Activated naive CD8-positive, alpha-beta T cell treated with anti-CD3 and anti-CD28 coated beads, Interleukin-2, amount 50 U/mL, for 24 hours (primary cell): ENCODE measurements around the gene CABLES2.

Source experiments
- ATAC-seq: fragments of 150-1000 bp; cut with Tn5 transposase; one replicate; pipeline ENCODE4 v1.10.0; 2021
- DNase-seq: peaks from one replicate; pipeline ENCODE4 v3.0.0; 2021
- H3K27ac Mint-ChIP-seq: one replicate; pipeline ENCODE4 v1.8.0; 2021; ENCODE audit warnings: mild to moderate bottlenecking, mixed read lengths
- H3K27me3 Mint-ChIP-seq: one replicate; pipeline ENCODE4 v1.8.0; 2021; ENCODE audit warnings: mixed read lengths
- H3K36me3 Mint-ChIP-seq: one replicate; pipeline ENCODE4 v1.8.0; 2021; ENCODE audit warnings: low read depth, mixed read lengths
- H3K4me1 Mint-ChIP-seq: one replicate; pipeline ENCODE4 v1.8.0; 2021; ENCODE audit warnings: mixed read lengths
- H3K4me3 Mint-ChIP-seq: one replicate; pipeline ENCODE4 v1.8.0; 2021; ENCODE audit warnings: mild to moderate bottlenecking, moderate library complexity, mixed read lengths
- H3K9me3 Mint-ChIP-seq: one replicate; pipeline ENCODE4 v1.8.0; 2021; ENCODE audit warnings: mixed read lengths

CABLES2 gene

DNA sequence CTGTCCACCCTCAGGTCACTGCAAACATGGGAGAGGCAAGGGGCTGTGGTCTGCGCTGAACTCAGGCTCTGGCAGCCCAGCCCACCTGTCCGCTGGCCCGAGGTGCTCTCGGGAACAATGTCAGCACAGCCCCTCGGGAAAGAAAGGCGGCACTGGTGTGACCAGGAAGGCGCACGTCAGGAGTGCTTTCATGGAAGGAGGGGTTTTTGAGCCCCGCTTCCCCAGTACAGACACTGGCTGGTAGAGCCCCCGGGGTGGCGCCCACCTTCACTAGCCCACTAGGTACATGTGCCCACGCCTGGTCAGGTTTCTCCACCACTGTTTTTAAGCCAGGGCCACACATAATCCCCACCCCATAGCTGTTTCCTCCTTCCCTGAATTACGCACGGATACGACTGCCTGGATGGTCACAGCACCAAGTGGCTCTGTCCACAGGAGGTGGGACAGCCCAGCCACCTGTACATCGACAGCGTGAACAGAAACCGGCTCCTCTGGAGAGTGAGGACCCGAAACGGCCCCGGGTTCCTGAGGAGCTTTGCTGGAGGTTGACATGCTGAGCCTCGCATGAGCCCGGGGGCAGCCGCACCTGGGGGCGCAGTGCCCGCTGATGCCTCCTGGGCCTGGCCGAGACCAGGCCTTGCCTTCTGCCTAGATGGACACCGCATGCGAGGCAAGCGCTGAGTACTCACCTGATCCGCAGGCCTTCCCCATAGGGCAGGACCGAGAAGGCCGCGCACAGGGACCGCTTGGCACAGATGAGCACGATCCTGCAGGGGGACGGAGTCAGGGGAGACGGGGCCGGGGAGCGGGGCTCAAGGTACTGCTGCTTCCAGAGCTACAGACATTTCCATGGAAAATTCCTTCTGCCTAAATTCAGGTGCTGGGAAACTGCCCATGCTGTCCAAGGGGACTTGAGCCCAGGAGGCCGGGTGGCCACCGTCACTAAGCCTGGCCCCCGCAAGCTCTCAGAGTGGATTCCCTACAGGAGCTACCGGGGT is 12.5 kb downstream of the CABLES2 start:
- ATAC-seq (no peak), DNase-seq (no peak)
- Mint-ChIP-seq H3K9me3 (no peaks in the 10 kb centered on the region), H3K27me3 (no peaks in the 10 kb centered on the region), H3K36me3 (peaks cover 11% of the 10 kb centered on the region), H3K27ac (no peak overlapping the region), H3K4me3 (no peak overlapping the region), H3K4me1 (peaks cover 3% of the 10 kb centered on the region)

DNA sequence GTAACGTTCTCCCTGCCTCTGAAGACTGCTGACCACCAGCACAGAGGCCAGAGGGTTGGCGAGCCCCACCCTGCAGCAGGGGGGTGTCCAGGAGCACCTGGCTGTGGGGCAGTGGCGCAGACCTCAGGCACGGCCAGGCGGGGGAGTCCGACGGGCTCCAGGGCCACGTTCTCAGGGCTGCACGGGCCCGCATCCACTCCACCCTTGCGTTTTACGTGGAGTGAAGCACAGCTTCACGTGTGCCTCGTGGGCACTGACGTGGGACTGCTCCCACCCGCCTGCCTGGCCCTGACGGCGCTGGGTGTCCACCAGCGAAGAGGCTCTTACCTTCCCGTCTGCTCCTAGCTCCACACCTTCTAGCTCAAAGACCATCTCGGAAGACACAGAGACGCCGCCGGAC is 13.3 kb downstream of the CABLES2 start:
- Mint-ChIP-seq H3K4me3 (no peak overlapping the region), H3K4me1 (peaks cover 6% of the 10 kb centered on the region), H3K27me3 (no peaks in the 10 kb centered on the region), H3K9me3 (no peaks in the 10 kb centered on the region), H3K36me3 (peaks cover 19% of the 10 kb centered on the region), H3K27ac (no peak overlapping the region)
- DNase-seq (no peak), ATAC-seq (no peak)

DNA sequence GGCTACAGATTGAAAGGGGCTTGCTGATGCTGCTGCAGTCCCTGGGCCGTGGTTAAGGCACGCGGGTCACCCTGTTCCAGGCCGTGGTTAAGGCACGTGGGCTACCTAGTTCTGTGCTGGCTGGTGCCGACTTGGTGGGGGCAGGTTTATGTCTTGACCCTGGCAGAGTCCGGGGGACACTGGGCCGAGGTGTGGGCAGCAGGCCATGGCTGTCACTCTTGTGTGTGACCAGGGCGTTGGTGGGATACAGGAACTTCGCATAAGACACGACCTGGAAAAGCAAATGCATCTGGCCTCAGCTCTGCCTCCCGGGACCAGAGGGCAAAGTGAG is 13.8 kb downstream of the CABLES2 start:
- peaks cover 12% of the 10 kb centered on the region for H3K4me1 Mint-ChIP-seq
- no peaks in the 10 kb centered on the region for H3K27me3 Mint-ChIP-seq
- no peak overlapping the region for H3K4me3 Mint-ChIP-seq
- H3K9me3 Mint-ChIP-seq = no peaks in the 10 kb centered on the region
- H3K27ac Mint-ChIP-seq = no peak overlapping the region
- H3K36me3 Mint-ChIP-seq = peaks cover 24% of the 10 kb centered on the region
- ATAC-seq (no peak), DNase-seq (no peak)

DNA sequence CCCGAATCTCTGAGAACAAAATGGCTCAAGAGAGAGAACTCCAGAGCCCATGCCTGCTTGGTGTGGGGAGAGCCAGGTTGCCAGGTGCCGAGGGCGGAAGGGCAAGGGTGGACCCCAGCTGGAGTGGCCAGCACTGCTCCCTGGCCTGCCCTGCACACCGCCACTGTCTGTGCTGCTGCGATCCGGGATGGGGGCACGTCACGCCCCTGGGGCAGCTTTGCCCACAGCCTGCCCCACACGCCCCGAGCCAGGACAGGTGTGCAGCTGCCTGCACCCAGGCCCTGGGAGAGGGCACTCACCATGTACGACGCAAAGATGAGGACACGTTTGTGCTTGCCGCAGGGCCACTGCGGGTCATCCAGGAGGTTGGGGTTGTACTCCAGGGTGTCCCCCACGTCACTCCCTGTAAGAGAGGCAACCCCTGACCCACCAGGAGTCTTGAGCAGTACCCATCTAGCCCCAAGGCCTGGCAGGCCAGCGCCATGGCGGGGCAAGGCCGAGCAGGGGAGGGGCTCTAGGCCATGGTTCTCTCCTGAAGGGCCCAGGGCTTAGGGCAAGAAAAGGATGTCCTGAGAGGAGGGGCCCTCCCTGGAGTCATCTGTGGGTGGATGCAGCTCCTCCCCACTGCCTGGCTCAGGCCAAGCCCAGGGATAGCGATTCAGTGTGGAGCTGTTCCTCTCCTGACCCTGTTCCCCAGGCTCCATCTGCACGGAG is 14.3 kb downstream of the CABLES2 start:
- Mint-ChIP-seq H3K36me3 (peaks cover 29% of the 10 kb centered on the region), H3K9me3 (no peaks in the 10 kb centered on the region), H3K4me3 (no peak overlapping the region), H3K4me1 (peaks cover 17% of the 10 kb centered on the region), H3K27me3 (no peaks in the 10 kb centered on the region), H3K27ac (no peak overlapping the region)
- no peak for ATAC-seq
- no peak for DNase-seq

DNA sequence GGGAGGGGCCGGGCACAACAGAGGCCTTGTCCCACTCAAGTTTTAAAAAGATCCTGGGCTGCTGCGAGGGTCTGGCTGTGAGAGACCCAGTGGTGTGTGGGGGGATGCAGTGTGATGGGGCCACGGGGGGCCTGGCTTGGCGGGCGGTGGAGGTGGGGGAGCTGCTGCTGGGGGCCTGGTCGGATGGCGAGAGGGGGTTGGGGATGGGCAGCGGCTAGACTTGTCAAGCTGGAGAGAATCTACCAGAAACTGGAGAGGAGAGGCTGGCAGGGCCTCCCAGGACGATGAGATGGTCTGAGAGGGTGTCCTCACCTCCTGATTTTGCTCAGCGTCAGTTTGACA is 15.0 kb downstream of the CABLES2 start:
- DNase-seq = no peak
- Mint-ChIP-seq H3K27ac (no peak overlapping the region), H3K27me3 (no peaks in the 10 kb centered on the region), H3K4me1 (peaks cover 20% of the 10 kb centered on the region), H3K36me3 (peaks cover 32% of the 10 kb centered on the region), H3K4me3 (no peak overlapping the region), H3K9me3 (no peaks in the 10 kb centered on the region)
- ATAC-seq = no peak

DNA sequence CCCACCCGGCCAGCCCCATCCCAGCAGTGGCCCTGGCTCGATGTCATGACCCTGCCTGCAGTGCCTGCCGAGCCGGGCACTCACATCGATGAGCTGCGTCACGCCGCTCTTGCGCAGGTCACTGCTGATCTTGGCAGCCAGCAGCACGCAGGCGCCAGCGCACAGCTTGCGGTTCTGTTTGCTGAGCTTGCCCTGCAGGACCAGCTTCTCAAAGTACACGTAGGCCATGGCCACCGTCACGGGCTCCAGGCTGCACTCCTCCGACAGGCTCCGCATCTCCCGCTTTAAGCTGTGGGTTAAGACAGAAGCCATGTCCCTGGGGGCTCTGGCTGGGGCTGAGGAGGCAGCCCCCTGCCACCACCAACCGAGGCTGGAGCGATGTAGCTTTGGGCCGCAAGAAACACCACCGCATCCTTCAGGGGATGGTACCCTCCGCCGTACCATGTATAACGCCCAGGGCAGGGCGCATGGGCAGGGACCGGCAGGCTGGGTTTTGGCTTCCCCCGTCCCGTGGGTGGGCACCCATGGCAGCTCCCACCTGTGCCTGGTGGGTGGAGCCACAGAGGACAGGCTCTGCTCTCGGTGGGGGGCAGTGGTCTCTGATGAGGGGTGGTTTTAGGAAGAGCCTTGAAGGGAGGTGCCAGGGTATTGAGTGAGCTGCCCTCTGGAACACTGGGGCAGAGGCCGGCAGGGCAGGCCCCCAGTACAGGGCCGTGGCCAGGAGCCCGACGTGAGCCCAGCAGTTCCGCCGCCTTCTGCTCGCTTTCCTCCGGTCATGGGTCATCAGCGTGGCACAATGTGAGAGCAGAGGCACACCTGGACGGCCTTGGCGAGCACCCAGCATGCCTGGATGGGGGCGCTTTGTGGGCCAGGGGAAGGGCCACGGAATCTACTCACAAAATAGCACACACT is 15.7 kb downstream of the CABLES2 start:
- peaks cover 20% of the 10 kb centered on the region for H3K4me1 Mint-ChIP-seq
- no peaks in the 10 kb centered on the region for H3K27me3 Mint-ChIP-seq
- peaks cover 34% of the 10 kb centered on the region for H3K36me3 Mint-ChIP-seq
- peak overlapping the region; percentile 14 for H3K27ac Mint-ChIP-seq
- no peak overlapping the region for H3K4me3 Mint-ChIP-seq
- no peaks in the 10 kb centered on the region for H3K9me3 Mint-ChIP-seq
- ATAC-seq (no peak), DNase-seq (no peak)

DNA sequence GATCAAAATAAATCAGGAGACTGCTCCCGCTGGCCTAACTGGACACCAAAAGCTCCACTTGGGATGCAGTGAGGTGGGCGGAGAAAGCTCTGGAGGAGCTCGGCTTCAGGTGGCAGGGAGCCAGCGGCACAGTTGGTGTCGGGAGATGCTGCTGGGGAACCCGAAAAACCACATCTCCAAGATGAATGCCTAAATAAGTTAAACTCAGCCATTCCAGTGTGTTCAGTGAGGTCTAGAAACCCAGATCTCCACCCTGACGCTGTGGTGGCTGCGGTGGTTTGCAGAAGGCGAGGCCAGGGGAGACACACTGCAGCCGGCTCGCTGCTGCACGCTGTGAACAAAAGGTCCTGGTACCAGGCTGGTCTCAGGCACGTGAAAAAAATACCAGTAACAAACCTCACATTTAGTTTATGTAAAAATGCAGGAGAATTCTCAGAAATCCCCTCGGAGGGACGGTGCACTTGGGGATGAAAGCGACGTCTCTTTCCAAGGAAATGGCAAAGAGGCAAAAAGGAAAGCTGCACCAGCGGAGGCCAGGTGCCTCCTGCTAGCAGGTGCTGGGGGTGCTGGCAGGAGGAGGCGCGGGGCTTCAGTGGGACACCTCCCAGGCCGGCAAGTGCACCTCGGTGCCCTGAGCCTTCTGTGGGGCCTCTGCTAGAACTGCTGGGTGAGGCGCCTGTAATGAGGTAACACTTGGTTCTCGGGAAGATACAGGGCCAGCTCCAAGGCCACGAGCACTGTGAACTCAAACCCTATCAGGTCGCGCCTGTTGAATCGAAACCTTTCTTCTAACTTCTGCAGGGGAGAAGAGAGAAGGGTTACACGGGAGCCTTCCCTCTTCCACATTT is 16.5 kb downstream of the CABLES2 start:
- peaks cover 34% of the 10 kb centered on the region for H3K36me3 Mint-ChIP-seq
- peak overlapping the region; percentile 60 for H3K27ac Mint-ChIP-seq
- H3K9me3 Mint-ChIP-seq = no peaks in the 10 kb centered on the region
- ATAC-seq = no peak
- no peak for DNase-seq
- H3K27me3 Mint-ChIP-seq = no peaks in the 10 kb centered on the region
- no peak overlapping the region for H3K4me3 Mint-ChIP-seq
- H3K4me1 Mint-ChIP-seq = peaks cover 24% of the 10 kb centered on the region

DNA sequence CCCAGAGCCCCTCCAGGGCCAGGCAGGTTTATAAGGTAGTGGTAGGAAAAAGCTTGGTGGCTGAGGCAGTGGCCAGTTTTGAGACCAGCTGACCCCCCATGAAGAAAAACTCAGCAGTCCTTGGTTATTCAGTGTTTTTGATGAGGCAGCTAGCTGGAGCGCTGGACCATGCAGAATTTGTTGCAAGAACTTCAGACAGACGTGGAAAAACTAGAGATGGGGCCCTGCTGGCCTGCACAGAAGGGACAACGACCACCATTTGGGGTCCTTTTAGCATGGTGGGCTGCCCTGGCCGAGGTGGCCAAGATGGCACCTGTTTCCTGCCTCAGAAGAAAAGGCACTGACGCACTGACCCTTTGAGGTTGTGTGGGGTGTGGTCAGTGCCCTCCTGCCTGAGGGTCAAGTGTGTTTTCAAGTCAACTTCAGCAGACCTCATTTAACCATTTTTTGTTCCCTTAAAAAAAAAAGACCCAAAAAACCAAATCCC is 17.4 kb downstream of the CABLES2 start:
- no peak for ATAC-seq
- no peaks in the 10 kb centered on the region for H3K27me3 Mint-ChIP-seq
- H3K4me1 Mint-ChIP-seq = peaks cover 31% of the 10 kb centered on the region
- peak overlapping the region; percentile 95 for H3K27ac Mint-ChIP-seq
- peak overlapping the region; percentile 95 for H3K4me3 Mint-ChIP-seq
- peaks cover 41% of the 10 kb centered on the region for H3K36me3 Mint-ChIP-seq
- DNase-seq = no peak
- H3K9me3 Mint-ChIP-seq = no peaks in the 10 kb centered on the region

DNA sequence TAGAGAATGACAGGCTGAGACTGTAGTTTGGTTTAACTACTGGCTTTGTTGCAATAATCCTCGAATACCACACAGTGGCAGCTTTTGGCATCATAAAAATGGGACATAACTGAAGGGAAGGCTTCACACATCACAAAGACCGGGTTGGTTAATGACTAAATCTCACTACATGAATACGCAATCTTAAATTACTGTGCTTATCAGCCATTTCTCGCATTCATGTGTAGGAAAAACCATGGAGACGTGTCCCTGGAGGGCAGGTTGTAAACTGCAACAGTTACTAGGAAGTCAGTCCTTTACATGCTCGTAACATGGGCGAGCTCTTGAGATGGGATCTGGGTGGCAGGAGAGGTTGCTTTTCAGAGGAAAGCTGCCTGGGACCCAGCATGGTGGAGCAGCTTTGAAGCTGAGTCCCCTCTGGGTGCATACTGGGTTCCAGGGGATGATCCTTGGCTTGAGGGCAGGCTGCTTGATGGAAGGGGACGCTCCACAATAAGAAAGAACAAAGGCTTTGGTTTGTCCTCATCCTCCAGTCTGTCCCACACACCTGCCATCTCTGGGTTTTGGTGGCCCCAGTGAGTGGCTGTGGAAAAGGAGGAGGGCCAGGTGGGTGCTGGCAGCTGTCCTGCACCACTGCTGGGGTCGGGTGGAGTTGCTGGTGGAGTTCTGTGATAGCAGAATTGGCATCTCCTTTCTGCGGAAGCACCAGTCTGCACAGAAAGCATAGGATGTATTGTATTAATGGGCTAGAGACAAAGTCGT is 18.1 kb downstream of the CABLES2 start:
- Mint-ChIP-seq H3K4me1 (peaks cover 33% of the 10 kb centered on the region), H3K27ac (peak overlapping the region; percentile 95), H3K27me3 (no peaks in the 10 kb centered on the region), H3K9me3 (no peaks in the 10 kb centered on the region), H3K36me3 (peaks cover 41% of the 10 kb centered on the region), H3K4me3 (peak overlapping the region; percentile 95)
- ATAC-seq = no peak
- no peak for DNase-seq

DNA sequence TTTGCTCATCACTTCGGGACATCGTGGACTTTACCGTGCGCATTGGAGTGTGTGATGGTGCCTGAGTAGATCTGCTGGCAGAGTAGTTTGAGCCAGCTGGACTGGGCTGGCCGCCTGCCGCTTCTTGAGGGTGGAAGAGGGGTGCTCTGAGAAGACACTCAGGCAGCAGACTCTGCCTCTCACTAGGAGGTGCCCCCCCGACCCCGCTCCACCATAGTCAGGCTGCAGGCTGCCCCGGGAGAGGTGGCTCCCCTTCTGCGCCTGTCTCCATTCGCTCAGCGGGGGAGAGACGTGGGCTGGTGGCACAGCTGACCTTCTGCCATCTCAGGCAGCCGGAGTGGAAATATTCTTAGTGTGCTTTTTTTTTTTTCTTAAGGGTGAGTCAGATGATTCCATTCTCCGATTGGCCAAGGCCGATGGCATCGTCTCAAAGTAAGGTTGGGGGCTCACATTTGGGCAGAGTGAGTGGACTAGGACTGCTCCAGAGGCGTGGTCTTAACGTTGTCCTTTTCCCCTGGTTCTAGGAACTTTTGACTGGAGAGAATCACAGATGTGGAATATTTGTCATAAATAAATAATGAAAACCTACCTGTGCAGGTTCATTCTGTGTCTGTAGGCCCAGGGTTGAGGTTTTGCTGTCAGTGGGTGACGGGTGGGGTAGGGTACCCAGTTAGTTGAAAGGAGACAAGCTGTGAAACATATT is 19.0 kb downstream of the CABLES2 start:
- Mint-ChIP-seq H3K4me1 (peaks cover 33% of the 10 kb centered on the region), H3K36me3 (peaks cover 44% of the 10 kb centered on the region), H3K9me3 (no peaks in the 10 kb centered on the region), H3K27me3 (no peaks in the 10 kb centered on the region), H3K27ac (peak overlapping the region; percentile 95), H3K4me3 (peak overlapping the region; percentile 95)
- ATAC-seq = peak; percentile 15
- peak; percentile 45 for DNase-seq

DNA sequence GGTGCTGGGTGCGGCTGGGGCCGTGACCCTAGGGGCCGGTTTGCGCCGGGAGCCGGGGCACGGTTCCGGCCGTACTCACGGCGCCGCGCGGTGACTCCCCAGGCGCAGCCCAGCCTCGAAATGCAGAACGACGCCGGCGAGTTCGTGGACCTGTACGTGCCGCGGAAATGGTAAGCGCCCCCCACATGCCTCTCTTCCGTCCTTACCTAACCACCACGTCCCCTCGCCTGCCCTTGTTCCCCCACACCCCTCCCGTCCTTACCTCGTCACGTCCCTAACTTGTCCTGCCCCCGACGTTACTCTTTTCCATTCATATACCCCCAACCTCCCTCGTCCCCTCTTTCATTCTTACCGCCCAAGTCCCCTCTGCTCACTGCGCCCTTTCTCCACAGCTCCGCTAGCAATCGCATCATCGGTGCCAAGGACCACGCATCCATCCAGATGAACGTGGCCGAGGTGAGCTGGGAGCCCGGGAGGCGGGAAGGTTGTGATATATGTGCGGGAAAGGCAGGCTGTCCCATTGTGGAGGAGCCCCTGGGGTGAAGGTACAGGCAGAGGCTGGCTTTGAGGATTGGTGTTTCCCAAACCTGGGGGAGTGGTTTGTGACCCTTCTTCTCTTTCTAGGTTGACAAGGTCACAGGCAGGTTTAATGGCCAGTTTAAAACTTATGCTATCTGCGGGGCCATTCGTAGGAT is 19.7 kb downstream of the CABLES2 start:
- DNase-seq = no peak
- ATAC-seq = peak; percentile 6
- peak overlapping the region; percentile 95 for H3K27ac Mint-ChIP-seq
- no peaks in the 10 kb centered on the region for H3K9me3 Mint-ChIP-seq
- no peaks in the 10 kb centered on the region for H3K27me3 Mint-ChIP-seq
- peaks cover 48% of the 10 kb centered on the region for H3K36me3 Mint-ChIP-seq
- H3K4me3 Mint-ChIP-seq = peak overlapping the region; percentile 95
- peaks cover 37% of the 10 kb centered on the region for H3K4me1 Mint-ChIP-seq
